ENCODE results near the gene AQP2.

The AQP2 gene

DNA sequence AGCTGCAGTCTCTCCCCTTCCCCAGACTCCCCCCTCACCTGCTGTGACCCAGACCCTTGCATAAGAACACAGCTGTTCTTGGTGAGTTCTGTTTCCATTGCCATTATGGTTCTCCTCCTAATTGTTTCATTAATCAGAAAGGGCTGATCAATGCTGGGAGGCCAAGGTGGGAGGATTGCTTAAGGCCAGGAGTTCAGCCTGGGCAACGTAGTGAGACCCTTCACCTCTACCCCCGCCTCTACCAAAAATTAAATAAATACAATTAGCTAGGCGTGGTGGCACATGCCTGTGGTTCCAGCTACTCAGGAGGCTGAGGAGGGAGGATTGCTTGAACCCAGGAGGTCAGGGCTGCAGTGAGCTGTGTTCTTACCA is 29.6 kb upstream of the AQP2 start:
- no peak for DNase-seq

DNA sequence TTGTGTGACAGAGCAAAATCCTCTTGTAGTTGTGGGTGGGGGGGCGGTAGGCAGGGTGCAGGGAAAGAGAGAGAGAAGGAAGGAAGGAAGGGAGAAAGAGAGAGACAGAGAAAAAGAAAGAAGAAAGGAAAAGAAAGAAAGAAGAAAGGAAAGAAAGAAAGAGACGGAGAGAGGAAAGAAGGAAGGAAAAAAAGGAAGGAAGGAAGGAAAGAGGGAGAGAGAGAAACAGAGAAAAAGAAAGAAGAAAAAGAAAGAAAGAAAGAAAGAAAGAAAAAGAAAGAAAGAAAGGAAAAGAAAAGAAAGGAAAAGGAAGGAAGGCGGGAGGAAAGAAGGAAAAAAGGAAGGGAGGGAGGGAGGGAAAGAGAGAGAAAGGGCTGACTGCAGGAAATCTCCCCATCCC is 29.2 kb upstream of the AQP2 start:
- no peak for DNase-seq

DNA sequence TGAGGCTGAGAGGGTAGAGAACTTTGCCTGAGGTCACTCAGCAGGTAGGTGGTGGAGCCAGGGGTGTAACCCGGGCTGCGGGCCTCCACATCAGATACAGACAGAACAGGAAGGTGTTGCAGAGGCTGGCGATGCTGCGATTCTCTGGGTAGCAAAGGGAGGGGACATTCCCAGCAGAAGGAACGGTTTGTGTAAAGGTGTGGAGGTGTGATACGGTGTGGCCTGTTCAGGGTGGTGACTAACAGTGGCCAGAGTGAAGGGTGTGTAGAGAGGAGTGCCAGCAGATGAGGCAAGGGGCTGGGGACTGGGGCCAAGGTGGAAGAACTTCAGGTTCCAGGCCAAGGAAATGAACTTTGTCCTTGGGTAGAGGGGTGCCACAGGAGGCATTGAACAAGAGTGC is 28.6 kb upstream of the AQP2 start:
- no peak for DNase-seq

DNA sequence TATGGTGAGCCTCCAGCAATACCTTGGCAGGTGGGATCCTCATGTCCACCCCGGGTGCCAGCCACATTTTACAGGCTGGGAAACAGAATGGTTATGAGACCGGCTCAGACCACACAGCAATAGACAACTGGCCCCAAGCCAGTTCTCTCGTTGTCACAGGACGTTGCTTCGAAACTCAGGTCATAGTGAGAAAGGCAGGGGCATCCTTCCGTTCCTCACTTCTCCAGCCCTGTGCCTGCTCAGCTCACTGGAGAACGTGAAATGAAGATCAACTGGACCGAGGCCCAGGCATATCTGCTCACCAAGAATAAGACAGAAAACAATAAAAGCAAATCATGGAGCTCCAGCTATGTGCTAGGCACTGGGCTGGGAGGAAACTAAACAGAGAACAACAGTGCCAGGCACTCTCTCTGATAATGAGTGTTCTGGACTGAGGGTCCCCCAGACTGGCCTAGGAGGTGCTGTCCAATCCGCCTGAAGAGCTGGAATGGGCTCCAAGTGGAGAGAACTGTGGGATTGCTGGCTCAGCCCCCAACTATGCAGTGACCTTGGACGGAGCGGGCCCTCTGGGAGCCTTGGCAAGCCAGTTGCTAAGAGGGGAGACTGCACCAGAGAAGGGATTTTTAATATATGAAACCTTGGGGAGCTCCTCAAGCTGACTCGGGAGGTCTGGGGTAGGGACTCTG is 28.0 kb upstream of the AQP2 start:
- no peak for DNase-seq

DNA sequence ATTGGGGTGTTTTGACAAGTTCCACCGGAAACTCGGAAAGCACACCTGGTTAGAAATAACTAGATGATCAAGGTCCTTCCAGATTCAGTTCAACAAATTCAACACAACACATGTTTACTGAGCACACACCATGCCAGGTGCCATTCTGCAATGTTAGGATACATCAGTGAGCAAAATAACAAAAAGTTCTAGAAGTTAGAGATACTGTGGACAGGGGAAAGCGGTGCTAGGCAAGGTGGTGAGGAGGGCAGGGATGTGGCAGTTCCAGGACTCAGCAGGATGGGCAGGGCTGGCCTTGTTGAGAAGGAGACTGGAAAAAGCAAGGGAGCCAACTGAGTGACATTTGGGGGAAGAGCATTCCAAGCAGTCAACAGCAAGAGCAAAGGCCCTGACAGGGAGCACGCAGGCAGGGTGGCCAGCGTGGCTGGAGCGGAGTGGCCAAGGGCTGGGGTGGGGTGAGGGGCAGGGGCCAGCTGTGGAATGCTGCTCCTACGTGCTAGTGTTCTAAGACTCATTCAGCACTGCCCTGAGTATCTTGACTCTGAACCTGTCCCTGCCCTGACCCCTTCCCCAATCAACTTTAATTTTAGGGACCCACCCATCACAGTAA is 27.4 kb upstream of the AQP2 start:
- no peak for DNase-seq

DNA sequence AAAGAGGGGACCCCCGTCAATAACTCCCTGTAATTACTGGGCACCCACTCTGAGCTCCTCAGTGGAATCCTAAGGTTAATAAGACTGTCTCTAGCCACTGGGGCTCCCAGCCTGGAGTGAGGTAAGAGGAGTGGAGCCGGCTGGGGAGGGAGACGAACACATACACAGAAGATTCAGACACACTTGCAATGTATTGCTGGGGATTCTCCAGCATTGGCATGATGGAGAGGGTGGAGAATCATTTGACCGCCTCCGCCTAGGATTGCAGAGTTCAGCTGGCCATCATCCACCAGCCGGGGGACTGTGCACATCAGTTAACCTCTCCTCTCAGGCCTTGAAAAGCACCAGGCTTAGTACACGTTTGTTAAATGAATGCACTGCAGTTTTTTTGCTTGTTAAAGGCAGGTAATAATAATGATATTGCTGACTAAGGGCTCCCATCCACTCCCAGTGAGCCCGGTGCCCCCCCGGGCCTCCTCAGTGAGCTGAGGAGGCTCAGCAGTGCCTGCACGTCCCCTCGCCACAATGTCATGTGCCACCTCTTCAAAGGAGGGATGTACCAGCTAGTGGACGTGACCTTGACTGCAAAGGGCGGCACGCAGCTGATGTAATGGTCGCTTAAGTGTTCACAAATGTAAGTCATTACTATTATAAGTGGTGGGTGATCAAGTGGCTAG is 26.5 kb upstream of the AQP2 start:
- DNase-seq = no peak

DNA sequence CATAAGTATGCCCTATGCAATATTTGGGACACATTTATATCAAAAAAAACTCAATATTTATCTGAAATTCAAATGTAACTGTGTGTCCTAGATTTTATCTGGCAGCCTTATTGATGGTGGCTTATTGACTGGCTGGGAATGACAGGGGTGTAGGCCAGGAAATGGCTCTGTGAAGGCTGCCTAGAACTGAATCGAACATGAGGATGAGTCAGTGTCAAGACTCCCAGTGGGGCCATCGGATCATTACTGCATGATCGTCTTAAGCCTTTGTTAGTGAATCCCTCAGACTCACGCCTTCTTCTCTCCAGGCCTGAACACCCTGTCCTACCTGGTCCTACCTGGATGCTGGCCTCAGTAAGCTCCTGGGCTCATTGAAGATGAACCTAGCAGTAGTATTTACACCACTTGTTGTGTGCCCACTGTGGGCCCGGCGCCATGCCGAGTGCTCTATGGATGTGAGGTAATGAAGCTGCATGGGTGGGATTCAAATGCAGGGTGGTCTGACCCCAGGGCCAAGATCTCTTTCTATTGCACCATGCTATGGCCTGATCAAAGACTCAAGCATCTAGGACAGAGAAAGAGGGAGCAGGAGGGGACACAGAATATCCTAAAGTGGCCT is 25.8 kb upstream of the AQP2 start:
- DNase-seq = no peak

DNA sequence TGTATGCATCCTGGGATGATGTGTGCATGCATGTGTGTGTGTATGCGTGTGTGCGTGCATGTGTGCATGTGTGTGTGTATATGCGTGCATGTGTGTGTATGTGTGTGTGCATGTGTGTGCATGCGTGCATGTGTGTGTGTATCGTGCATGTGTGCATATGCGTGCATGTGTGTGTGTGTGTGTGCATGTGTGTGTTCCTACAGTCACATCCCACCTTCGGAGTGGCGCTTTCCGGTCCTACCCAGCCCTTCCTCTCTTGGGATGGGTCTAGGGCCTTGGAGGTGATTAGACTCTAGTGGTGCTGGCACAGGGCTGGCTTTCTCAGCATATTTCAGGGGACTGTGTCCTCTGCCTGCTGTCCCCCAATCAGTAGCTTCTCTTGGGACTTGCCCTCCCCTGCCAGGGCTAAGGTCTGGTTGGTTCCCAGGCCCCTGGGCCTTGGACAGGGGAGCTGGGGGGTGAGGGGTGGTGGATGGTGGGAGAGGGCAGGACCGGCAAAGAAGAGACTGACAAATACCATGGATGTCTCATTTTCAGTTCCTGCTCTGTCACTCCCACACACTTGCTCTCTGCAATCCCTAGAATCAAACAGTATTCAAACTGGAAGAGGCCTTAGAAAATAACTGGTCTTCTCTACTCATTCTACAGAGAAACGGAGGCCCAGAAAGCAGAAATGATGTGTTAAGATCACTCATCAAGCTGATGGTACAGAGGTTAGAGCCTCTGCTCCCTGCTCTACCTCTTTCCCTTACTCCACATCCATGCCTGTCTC is 24.9 kb upstream of the AQP2 start:
- DNase-seq = peak; percentile 52 to 69 (median 61)

DNA sequence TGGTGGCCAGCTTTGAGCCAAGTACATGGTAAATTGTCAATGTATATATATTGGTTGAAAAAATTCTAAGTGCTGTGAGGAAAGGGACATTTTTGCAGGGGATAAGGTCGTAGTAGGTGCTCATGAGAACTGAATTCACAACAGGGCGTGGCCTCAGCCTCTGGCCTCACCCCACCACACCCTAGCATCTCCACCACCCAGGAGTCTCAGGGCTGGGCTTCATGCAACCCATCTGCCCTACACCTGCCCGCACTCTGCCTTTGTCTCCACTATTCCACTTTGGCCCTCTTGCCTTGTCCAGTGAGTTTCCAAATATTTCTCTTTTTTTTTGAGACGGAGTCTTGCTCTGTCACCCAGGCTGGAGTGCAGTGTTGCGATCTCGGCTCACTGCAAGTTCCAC is 22.1 kb upstream of the AQP2 start:
- no peak for DNase-seq

DNA sequence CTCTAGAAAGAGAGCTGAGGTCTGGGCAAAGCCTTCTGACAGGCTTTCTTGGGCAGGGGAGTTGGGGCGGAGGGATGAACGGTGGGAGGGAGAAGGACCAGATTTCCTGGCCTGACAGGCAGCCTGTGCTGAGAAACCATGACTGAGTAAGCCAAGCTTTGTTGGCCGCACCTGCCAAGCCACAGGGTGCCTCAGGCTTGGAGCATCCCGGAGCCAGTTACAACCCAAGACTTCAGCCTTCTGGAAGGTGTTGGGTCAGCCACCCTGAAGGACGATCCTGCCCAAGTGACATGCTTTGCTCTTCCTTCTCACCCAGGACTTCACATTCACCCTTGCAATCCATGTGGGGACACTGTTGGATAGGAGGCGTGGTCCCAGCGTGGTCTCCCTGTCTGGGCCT is 21.0 kb upstream of the AQP2 start:
- no peak for DNase-seq

DNA sequence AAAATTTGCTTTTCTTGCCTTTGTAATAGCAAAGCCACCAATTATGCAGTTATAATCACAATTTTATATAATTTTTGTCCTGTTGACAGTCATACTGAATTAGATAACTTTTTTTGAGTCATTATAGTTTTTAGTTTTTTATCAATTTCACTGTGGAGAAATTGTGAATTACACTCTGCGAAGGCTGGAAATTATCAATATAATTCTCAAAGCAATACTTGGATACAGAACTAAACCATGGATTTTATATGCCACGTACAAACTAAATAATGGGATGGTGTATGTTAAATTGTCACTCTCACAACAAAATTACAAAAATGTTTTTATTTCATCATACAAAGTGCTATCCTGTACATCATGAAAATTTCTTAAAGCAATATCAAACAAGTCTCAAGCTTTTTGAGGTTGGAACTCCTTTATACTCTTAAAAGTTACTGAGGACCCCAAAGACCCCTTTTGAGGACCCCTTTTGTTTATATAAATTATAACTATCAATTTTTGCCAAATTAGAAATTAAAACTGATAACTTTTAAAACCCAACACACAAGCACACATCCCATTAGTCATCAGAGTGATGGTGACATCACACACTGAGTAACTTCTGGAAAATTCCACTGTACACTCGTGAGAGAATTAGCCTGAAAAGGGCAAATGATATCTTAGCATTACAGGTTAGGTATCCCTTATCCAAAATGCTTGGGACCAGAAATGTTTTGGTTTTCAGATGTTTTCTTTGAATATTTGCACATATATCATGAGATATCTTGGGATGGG is 19.8 kb upstream of the AQP2 start:
- DNase-seq = peak; percentile 77 to 92 (median 90)

DNA sequence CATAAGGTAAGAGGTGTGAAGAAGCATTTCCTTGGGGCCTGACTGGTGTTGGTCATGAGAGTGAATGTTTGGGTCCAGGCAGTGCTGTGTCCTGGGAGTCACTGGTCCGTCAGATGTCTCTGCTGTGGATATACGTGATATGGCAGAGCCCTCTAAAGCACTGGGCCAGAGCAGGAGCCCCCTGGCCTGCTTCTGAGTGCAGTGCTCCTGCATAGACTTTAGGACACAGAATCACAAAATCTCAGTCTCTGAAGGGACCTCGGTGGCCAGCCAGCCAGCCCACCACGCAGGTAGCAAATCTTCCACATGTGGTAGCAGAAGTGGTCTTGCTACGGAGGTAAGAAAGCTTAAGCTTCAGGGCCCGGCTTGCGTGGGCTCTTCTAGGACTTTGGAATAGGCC is 18.5 kb upstream of the AQP2 start:
- no peak for DNase-seq

DNA sequence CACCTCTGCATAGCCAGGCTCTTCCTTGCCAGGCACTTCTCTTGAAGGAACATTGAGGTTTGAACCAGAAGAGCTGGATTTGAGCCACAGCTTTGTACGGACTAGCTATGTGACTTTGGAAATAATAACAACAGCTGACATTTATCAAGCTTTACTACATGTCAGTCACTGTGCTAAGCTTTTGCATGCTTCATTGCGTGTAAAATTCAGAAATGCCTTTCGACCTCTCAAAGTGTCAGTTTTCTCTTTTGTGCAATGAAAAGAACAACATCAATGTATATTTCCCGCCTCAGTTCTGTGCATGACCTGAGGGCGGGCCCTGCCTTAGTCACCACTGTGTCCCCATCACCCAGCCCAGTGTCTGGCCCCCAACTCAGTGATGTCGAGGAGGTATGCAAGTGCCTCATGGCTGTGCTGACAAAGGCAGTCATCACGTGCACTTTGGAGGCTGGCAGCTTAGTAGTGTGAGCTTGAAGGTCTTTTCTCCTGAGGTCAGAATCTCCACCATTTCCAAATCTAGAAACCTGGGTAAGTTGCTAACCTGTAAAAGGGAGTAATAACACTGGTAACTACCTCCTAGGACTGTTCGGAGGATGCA is 17.9 kb upstream of the AQP2 start:
- peak in 2 of 3 donors; percentile 14 to 28 for DNase-seq

DNA sequence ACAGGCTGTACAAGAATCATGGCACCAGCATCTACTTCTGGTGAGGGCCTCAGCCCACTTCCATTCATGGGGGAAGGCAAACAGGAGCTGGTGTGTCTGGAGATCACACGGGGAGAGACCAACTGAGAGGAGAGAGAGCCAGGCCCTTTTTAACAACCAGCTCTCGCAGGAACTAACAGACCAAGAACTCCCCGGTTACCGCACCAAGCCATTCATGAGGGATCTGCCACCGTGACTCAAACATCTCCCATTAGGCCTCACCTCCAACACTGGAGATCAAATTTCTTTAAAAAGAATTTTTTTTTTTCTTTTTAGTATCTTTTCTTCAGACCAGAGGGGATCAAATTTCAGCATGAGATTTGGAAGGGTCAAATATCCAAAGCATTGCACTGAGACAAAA is 16.7 kb upstream of the AQP2 start:
- DNase-seq = no peak

DNA sequence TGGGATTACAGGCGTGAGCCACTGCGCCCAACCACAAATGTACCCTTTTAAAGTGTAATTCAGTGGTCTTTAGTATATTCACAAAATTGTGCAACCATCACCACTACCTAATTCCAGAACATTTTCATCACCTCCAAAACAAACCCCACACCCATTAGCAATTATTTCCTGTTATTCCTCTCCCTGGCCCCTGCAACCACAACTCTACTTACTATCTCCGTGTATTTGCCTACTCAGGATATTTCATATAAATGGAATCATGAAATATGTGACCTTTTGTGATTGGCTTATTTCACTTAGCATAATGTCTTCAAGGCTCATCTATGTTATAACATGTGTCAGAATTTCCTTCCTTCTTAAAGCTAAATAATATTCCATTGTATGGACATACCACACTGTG is 16.0 kb upstream of the AQP2 start:
- DNase-seq = no peak

DNA sequence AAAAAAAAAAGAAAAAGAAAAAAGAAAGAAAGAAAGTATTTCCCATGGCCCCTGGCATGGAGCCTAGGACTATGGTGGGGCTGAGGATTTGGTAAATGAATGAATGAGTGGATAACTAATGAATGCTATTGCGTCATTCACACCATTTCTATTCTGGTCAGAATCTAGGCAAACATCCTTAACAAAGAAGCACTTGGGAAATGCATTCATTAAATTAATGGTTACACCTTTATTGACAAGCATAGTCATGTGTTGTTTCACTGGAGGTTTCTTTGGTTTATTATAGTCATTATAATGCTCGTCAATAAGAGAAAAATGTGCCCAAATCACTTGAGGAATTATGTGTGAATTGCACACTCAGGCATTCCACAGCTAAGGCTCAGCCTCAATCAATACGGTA is 13.6 kb upstream of the AQP2 start:
- no peak for DNase-seq

DNA sequence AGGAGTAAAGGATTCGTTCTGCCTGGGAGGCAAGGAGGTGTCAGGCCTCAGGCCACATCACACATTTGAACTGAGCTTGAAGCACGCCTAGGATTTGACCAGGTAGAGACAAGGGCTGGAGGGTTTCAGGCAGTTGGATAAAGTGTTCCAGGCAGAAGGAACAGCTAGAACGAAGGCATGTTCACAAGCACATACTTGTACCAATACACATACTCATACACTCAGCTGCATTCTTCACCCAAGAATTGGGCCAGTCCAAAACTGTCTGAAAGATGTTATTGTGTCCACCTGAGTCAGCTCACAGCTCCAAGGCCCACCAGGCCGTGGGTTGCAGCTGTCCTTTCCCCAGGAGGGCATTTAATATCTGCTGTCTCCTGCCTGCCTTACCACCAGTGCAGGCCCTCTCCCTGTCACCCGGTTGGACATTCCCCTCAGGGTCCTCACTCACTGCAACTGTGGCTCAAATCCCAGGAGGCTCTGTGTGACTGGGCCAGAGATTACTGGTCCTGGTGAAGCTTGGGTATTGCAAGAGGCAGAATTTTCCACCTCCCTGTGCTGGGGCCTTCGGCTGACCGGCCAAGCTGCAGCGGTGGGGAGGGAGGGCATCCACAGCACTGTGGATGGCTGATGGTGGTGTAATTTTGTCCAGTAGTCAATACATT is 12.8 kb upstream of the AQP2 start:
- no peak for DNase-seq

DNA sequence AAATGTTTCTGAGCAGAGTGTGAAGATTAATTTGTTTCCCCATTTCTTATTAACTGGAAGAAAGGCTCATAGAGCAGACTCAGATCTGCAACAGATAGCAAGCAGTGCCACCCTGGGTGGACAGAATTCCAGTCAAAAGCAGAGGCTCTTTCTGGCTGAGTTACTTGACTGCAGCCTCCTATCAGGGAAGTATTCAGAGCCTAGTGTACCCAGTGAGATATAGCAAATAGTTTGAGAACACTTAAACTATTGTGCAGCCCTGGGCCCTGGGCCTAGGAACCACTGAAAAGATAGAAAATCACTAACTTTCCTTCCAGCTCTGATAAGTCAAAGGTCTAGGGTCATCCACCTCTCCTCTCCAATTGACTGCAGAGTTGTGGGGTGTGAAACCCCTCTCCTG is 11.2 kb upstream of the AQP2 start:
- no peak for DNase-seq

DNA sequence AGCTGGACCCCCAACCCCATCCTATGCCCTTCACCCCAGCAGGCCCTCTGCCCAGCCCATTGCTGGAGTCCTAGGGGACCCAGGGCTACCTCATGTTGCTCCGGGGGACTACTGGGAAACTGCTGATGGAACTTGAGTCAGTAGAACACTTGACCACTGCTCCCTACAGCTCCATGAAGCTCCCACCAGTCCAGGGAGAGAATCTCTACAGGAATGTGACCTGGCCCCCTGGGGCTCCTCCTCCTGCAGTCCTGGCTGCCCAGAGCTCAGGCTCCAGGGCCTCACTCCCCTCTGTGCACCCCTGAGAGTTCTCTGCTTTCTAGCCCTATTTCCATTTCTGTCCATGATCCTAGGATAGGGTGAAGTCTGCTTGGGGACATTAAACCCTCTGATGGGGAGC is 10.8 kb upstream of the AQP2 start:
- DNase-seq = no peak

DNA sequence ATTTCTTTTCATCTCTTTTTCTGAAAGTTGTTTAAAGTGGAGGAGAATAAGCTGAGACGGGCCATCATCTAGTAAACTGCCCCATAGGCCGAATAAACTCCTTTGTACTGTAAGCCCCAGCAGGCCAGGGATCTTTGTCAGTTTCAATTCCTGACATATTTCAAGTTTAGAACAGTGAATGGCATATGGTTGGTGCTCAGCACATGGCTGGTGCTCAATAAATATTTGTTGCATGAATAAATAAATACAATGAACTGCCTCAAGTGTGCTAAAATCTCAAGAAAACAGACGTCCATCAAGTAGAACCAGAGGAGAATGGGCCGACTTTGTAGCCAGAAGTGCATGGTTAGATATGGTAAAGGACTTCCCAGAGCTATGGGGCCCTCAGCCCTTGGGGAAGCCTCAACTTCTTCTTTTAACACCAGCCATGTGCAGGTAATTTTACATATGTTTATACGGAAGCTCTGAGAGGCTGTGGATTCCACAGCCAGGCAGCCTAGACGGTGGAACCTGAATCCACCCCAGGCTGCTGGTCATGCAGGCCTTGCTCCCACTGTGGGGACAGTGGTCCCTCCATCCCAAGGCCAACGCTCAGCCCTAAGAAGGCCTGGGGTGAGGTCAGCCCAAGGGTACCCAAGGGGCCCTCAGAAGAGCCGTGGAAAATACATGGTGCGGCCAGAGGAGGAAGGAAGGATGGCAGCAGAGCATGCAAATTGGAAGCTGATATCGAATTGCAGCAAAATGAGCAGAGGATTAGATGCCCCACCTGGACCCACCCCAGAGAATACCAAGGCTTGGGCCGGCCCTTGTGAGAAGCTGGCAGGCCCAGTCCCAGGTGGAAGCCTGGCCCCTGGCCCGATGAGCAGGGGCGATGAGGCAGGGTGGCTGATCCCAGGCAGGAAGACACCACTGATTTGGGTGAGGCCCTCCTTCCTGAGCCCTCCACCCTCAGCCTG is 8.7 kb upstream of the AQP2 start:
- no peak for DNase-seq
